HG03159 (cell line): ENCODE measurements around the gene PCARE.

Experiments used
- ATAC-seq: cut with Tn5 transposase; IDR thresholded peaks from one replicate; pipeline ENCODE4 v1.9.1; 2021; ENCODE audit warnings: mild to moderate bottlenecking, moderate library complexity; ENCODE audit not compliant: unreplicated experiment

Gene PCARE

GRCh38 chr2:29040552-29040951 is 33.8 kb downstream of the PCARE start:
- no peak for ATAC-seq

GRCh38 chr2:29039718-29040480 is 34.4 kb downstream of the PCARE start:
- no peak for ATAC-seq

GRCh38 chr2:29035016-29035745 is 39.1 kb downstream of the PCARE start:
- ATAC-seq, result no peak

GRCh38 chr2:29033656-29034055 is 40.7 kb downstream of the PCARE start:
- no peak for ATAC-seq

DNA sequence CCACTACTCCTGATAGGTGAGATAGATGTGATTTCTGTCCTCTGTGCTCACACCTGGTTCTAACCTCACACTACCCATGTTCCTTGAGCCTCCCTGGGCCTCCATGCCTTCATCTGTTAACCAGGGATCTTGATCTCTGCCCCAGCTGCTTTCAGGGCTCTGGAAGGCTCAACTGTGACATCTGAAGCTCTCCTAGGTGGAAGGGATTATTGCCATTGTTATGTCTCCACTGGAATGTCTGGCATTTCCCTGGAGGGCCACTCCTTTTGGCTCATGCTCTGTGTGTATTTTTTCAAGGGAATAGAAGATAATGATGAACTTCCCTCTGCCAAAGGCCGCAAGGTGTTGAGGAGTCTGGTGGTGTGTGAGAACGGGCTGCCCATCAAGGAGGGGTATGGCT is 41.2 kb downstream of the PCARE start:
- ATAC-seq, result no peak

DNA sequence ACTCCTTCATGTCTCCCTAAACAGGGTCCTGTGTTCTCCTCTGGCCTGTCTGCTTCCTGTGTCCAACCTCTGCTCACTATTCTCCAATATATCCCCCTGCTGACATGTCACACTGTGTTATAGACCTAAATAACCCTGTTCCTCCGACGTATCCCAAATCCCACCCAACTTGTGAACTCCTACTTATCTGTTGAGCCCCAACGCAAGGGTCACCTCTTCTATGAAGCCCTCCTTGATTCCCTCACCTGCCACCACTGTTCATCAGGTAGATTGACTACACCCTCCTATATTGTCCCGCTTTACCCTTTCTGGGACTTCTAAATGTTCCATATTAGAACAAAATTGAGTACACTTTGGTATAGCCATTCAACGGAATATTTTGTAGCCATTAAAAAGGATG is 42.1 kb downstream of the PCARE start:
- ATAC-seq, result no peak

DNA sequence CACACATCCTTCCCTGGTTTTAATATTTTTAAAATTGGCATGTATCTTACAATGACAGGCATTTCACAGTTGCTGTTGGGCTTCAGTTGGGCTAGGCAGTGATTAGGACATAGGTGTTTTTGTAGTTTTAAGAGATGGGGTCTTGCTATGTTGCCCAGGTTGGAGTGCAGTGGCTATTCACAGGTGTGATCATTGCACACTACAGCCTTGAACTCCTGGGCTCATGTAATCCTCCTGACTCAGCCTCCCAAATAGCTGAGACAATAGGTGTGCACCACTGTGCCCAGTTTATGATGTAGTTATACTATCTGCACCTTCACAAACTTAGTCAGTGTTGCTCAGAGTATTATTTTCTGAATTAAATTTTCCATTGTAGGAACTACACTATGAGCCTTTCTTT is 43.3 kb downstream of the PCARE start:
- ATAC-seq, result no peak

GRCh38 chr2:29025711-29026110 is 48.6 kb downstream of the PCARE start:
- no peak for ATAC-seq

- ATAC-seq, result no peak
Measured at GRCh38 chr2:29024882-29025430, 49.4 kb downstream of the PCARE start.

GRCh38 chr2:29023188-29023587 is 51.1 kb downstream of the PCARE start:
- no peak for ATAC-seq

DNA sequence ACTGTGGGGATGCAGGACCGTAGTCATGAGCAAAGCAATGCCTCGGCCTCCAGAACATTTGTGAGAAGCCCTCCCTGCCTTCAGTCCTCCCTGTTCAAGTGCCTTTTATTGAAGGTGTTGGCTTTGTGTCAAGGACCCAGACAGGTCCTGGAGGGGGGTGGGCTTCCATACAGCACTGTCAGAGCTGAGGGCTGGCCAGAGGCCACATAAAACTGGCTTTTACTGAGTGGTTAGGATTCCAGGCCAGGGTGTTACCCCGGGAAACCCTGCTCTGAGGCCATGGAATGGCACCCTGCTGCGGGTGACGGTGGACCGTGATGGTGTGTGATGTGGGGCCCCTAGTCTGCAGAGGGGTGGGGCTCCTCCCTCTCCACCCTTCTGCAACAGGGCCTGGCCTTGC is 51.6 kb downstream of the PCARE start:
- ATAC-seq, result no peak

- no peak for ATAC-seq
Measured at GRCh38 chr2:29021886-29022285, 52.4 kb downstream of the PCARE start.

GRCh38 chr2:29017716-29018435 is 56.4 kb downstream of the PCARE start:
- no peak for ATAC-seq

DNA sequence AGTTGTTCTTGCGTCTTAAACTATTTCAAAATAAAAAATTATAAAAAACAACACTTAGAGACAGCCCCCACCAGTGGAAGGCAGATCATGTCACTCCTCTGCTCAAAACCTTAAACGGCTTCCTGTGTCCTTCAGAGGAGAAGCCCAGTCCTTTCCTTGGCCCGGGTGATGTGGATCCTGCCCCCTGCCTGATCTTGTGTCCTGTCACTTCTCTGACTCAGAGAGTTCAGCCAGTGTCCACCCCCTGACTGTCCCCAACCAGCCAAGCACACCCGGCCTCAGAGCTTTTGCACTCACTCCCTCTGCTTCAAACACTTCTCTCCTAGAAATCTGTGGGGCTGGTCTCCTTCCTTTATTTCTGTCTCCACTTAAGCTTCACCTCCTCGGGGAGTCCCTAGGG is 57.8 kb downstream of the PCARE start:
- ATAC-seq, result no peak

DNA sequence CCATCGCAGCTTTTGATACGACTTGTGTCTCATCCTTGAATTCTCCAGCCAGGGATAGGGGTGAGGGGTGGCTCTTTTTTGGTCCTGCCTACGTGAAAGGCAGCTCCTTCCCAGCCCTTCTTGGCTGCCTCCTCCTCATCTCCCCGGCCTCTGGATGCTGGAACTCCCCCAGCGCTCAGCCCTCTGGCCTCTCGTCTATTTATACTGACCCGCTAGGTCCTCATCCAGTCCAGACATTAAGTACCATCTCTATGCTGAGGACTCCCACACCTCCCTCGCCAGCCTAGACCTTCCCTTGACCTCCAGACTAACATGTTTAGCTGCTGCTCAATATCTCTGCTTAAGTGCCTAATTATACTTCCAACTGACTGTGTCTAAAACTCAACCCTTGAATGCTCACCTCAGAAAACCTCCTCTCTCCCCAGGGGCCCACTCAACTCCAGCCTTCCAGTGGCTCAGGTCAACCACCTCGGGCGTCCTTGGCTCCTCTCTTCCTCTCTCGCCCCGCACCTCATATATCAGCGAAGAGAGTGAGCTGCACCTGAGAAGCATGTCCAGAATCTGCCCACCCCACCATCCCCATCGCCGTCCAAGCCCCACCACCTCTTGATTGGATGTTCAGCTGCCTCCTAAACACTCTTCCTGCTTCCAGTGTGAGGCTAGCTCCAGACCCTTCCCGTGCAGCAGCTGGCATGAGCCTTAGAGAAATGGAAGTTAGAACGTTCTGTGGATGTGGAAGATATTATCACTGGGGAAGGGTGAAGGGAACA is 58.4 kb downstream of the PCARE start:
- ATAC-seq, result no peak

DNA sequence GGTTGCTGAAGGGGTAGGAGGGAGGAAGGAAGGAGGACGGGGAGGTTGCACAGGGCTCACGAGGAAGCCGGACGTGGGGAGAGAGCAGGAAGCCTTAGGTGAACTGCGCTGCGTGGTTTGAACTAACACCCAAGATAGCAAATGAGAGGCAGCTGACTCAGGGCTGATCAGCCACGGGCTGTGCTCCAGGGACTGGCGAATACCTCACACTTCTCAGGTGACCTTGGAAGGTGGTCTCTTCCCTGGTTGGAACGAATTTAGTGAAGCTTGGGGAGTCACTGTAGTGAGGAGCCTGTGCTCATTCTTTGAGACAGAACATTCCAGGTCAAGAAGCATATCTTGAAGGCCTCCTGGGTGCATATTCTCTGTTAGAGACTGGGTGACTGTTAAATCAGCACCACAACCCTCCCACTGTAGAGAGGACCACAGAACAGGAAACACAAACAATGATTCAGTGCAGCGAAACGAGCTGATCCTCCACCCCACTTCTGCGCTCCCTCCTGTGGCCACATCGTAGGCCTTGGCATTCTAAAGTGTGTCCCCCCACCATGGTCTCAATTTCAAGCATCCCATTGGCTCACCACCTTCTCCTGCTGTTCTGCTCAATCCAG is 59.4 kb downstream of the PCARE start:
- peak; percentile 62 for ATAC-seq

- ATAC-seq, result no peak
Measured at GRCh38 chr2:29014331-29014730, 60.0 kb downstream of the PCARE start.

DNA sequence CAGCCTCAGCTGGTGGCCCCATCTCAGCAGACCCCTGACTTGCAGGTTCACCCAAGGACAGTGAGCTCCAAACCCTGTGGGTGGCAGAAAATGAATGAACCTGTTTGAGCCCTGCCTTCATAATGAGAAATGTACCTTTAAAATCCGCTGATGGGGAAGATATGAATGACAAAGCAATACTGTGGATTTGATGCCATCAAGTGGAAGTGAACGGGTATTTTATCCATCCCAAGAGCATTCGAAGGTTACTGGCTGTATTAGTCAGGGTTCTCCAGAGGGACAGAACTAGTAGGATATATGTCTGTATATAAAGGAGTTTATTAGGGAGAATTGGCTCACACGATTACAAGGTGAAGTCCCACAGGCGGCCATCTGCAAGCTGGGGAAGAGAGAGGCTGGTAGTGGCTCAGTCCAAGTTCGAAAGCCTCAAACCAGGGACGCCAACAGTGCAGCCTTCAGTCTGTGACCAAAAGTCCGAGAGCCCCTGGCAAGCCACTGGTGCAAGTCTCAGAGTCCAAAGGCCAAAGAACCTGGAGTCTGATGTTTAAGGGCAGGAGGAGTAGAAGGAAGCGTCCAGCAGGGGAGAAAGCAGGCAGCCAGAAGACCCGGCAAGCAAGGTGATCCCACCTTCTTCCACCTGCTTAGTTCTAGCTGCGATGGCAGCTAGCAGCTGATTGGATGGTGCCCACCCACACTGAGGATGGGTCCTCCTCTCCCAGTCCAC is 61.1 kb downstream of the PCARE start:
- ATAC-seq, result no peak

- ATAC-seq, result no peak
Measured at GRCh38 chr2:29012211-29012681, 62.1 kb downstream of the PCARE start.
